SK-N-SH treated with all-trans-retinoic acid at 6 μM for 48 hours (cell line): ENCODE data around the gene RNF145.
"Not testable (repeated sequence)": the region's sequence is repeated elsewhere in the genome, so short reads cannot be mapped to it uniquely, and the experiment has no call there.

Source experiments
- ATAC-seq: fragments of 200-7000 bp; cut with Tn5 transposase; 3 replicates; pipeline ENCODE4 v1.9.1; 2020; ENCODE audit warnings: mild to moderate bottlenecking, moderate library complexity
- ARNTL ChIP-seq: fragments of 450-650 bp; formaldehyde crosslinking; IDR thresholded peaks from 2 replicates; pipeline ENCODE4 v1.5.0; 2020; ENCODE audit warnings: low read depth, mild to moderate bottlenecking, moderate library complexity, borderline replicate concordance
- BACH2 ChIP-seq: fragments of 250-450 bp; sonication (Bioruptor Pico); IDR thresholded peaks from 2 replicates; pipeline ENCODE4 v1.9.0; 2021; ENCODE audit warnings: mild to moderate bottlenecking, borderline replicate concordance
- CSDC2 ChIP-seq: fragments of 250-450 bp; sonication (Bioruptor Pico); IDR thresholded peaks from 2 replicates; pipeline ENCODE4 v1.5.0; 2020; ENCODE audit warnings: mild to moderate bottlenecking, moderate library complexity
- ESRRG ChIP-seq: fragments of 250-450 bp; sonication (Bioruptor Pico); IDR thresholded peaks from 2 replicates; pipeline ENCODE4 v1.6.1; 2021; ENCODE audit warnings: mild to moderate bottlenecking
- GLIS3 ChIP-seq: fragments of 250-450 bp; sonication (Bioruptor Pico); IDR thresholded peaks from 2 replicates; pipeline ENCODE4 v1.5.0; 2020; ENCODE audit warnings: mild to moderate bottlenecking, moderate library complexity
- ISL1 ChIP-seq: fragments of 250-450 bp; sonication (Bioruptor Pico); IDR thresholded peaks from 2 replicates; pipeline ENCODE4 v2.1.2; 2022; ENCODE audit warnings: mild to moderate bottlenecking, moderate library complexity
- OSR1 ChIP-seq: fragments of 250-450 bp; sonication (Bioruptor Pico); IDR thresholded peaks from 2 replicates; pipeline ENCODE4 v1.8.0; 2022; ENCODE audit warnings: moderate library complexity, mild to moderate bottlenecking, inconsistent platforms
- PPARA ChIP-seq: fragments of 250-450 bp; sonication (Bioruptor Pico); IDR thresholded peaks from 2 replicates; pipeline ENCODE4 v1.5.0; 2020; ENCODE audit warnings: mild to moderate bottlenecking, borderline replicate concordance
- SNAI2 ChIP-seq: fragments of 250-450 bp; sonication (Bioruptor Pico); IDR thresholded peaks from 2 replicates; pipeline ENCODE4 v1.5.0; 2020; ENCODE audit warnings: mild to moderate bottlenecking, moderate library complexity
- TOX ChIP-seq: fragments of 250-450 bp; sonication (Bioruptor Pico); IDR thresholded peaks from 2 replicates; pipeline ENCODE4 v1.8.0; 2021; ENCODE audit warnings: mild to moderate bottlenecking, moderate library complexity, borderline replicate concordance
- ZC3H10 ChIP-seq: fragments of 250-450 bp; sonication (Bioruptor Pico); IDR thresholded peaks from 2 replicates; pipeline ENCODE4 v1.5.1; 2021; ENCODE audit warnings: mild to moderate bottlenecking, moderate library complexity
- ZFP3 ChIP-seq: fragments of 250-450 bp; sonication (Bioruptor Pico); IDR thresholded peaks from 2 replicates; pipeline ENCODE4 v1.5.0; 2020; ENCODE audit warnings: mild to moderate bottlenecking, moderate library complexity
- ZFP30 ChIP-seq: fragments of 450-650 bp; formaldehyde crosslinking; IDR thresholded peaks from 2 replicates; pipeline ENCODE4 v1.5.0; 2022; ENCODE audit warnings: mild to moderate bottlenecking, moderate library complexity
- ZNF70 ChIP-seq: fragments of 450-650 bp; formaldehyde crosslinking; IDR thresholded peaks from 2 replicates; pipeline ENCODE4 v1.5.0; 2020; ENCODE audit warnings: mild to moderate bottlenecking, moderate library complexity
- TF ChIP-seq, protein P1 (sequence below): fragments of 250-450 bp; sonication (Bioruptor Pico); IDR thresholded peaks from 2 replicates; pipeline ENCODE4 v1.5.1; 2020; ENCODE audit warnings: low read depth, mild to moderate bottlenecking, moderate library complexity
- TF ChIP-seq, protein P2 (sequence below): fragments of 250-450 bp; sonication (Bioruptor Pico); IDR thresholded peaks from 2 replicates; pipeline ENCODE4 v1.5.0; 2020; ENCODE audit warnings: mild to moderate bottlenecking, moderate library complexity
- TF ChIP-seq, protein P3 (sequence below): fragments of 250-450 bp; sonication (Bioruptor Pico); IDR thresholded peaks from 2 replicates; pipeline ENCODE4 v1.8.0; 2021; ENCODE audit warnings: low read depth, mild to moderate bottlenecking, moderate library complexity, borderline replicate concordance
- TF ChIP-seq, protein P4 (sequence below): fragments of 250-450 bp; sonication (Bioruptor Pico); IDR thresholded peaks from 2 replicates; pipeline ENCODE4 v1.5.1; 2021; ENCODE audit warnings: mild to moderate bottlenecking, moderate library complexity
- TF ChIP-seq, protein P5 (sequence below): fragments of 250-450 bp; sonication (Bioruptor Pico); IDR thresholded peaks from 2 replicates; pipeline ENCODE4 v1.8.0; 2020; ENCODE audit warnings: mild to moderate bottlenecking, moderate library complexity, borderline replicate concordance

Gene RNF145

DNA sequence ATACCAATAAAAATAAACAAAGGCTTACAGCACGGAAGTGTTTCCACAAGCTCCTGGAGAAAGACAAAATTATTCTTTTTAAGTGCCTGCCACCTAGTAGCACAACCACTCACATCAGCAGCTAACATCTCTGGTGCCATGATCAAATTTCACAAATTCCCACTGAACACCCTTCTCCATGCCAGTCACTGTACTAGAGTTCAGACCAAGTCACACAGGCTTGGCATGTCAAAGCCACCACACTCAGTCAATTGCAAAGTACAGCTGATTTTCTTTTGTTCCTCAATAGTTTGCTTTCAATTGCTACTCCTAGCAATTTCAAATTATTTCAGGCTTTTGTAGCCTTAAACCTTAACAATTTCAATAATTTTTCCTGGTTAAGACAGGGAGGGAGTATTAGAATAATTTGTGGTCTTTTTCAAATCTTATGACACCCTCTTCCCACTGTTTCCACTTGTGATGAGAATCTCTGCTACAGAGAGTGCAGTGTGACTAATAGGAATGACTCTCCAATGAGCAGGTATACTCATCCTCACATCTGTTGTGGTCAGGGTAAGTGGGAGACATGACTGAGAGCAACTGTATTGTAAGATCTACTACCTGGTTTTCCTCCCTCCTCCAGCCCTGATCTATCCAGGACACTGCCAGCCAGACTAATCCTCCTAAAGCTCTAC is 46.2 kb downstream of the RNF145 start:
- TF ChIP-seq ARNTL (CRISPR knock-in tag) (no peak), CSDC2 (CRISPR knock-in tag) (no peak), OSR1 (CRISPR knock-in tag) (no peak), ZFP3 (CRISPR knock-in tag) (no peak), PPARA (no peak), BACH2 (CRISPR knock-in tag) (no peak), SNAI2 (CRISPR knock-in tag) (no peak), ISL1 (no peak), ZC3H10 (CRISPR knock-in tag) (no peak), ESRRG (no peak)
- TF ChIP-seq, protein P1, sequence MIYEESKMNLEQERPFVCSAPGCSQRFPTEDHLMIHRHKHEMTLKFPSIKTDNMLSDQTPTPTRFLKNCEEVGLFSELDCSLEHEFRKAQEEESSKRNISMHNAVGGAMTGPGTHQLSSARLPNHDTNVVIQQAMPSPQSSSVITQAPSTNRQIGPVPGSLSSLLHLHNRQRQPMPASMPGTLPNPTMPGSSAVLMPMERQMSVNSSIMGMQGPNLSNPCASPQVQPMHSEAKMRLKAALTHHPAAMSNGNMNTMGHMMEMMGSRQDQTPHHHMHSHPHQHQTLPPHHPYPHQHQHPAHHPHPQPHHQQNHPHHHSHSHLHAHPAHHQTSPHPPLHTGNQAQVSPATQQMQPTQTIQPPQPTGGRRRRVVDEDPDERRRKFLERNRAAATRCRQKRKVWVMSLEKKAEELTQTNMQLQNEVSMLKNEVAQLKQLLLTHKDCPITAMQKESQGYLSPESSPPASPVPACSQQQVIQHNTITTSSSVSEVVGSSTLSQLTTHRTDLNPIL (CRISPR knock-in tag), result no peak
- TF ChIP-seq, protein P2, sequence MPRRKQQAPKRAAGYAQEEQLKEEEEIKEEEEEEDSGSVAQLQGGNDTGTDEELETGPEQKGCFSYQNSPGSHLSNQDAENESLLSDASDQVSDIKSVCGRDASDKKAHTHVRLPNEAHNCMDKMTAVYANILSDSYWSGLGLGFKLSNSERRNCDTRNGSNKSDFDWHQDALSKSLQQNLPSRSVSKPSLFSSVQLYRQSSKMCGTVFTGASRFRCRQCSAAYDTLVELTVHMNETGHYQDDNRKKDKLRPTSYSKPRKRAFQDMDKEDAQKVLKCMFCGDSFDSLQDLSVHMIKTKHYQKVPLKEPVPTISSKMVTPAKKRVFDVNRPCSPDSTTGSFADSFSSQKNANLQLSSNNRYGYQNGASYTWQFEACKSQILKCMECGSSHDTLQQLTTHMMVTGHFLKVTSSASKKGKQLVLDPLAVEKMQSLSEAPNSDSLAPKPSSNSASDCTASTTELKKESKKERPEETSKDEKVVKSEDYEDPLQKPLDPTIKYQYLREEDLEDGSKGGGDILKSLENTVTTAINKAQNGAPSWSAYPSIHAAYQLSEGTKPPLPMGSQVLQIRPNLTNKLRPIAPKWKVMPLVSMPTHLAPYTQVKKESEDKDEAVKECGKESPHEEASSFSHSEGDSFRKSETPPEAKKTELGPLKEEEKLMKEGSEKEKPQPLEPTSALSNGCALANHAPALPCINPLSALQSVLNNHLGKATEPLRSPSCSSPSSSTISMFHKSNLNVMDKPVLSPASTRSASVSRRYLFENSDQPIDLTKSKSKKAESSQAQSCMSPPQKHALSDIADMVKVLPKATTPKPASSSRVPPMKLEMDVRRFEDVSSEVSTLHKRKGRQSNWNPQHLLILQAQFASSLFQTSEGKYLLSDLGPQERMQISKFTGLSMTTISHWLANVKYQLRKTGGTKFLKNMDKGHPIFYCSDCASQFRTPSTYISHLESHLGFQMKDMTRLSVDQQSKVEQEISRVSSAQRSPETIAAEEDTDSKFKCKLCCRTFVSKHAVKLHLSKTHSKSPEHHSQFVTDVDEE, result no peak
- TF ChIP-seq, protein P3, sequence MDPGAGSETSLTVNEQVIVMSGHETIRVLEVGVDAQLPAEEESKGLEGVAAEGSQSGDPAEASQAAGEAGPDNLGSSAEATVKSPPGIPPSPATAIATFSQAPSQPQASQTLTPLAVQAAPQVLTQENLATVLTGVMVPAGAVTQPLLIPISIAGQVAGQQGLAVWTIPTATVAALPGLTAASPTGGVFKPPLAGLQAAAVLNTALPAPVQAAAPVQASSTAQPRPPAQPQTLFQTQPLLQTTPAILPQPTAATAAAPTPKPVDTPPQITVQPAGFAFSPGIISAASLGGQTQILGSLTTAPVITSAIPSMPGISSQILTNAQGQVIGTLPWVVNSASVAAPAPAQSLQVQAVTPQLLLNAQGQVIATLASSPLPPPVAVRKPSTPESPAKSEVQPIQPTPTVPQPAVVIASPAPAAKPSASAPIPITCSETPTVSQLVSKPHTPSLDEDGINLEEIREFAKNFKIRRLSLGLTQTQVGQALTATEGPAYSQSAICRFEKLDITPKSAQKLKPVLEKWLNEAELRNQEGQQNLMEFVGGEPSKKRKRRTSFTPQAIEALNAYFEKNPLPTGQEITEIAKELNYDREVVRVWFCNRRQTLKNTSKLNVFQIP (CRISPR knock-in tag), result no peak
- TF ChIP-seq, protein P4, sequence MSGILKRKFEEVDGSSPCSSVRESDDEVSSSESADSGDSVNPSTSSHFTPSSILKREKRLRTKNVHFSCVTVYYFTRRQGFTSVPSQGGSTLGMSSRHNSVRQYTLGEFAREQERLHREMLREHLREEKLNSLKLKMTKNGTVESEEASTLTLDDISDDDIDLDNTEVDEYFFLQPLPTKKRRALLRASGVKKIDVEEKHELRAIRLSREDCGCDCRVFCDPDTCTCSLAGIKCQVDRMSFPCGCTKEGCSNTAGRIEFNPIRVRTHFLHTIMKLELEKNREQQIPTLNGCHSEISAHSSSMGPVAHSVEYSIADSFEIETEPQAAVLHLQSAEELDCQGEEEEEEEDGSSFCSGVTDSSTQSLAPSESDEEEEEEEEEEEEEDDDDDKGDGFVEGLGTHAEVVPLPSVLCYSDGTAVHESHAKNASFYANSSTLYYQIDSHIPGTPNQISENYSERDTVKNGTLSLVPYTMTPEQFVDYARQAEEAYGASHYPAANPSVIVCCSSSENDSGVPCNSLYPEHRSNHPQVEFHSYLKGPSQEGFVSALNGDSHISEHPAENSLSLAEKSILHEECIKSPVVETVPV, result no peak
- TF ChIP-seq, protein P5, sequence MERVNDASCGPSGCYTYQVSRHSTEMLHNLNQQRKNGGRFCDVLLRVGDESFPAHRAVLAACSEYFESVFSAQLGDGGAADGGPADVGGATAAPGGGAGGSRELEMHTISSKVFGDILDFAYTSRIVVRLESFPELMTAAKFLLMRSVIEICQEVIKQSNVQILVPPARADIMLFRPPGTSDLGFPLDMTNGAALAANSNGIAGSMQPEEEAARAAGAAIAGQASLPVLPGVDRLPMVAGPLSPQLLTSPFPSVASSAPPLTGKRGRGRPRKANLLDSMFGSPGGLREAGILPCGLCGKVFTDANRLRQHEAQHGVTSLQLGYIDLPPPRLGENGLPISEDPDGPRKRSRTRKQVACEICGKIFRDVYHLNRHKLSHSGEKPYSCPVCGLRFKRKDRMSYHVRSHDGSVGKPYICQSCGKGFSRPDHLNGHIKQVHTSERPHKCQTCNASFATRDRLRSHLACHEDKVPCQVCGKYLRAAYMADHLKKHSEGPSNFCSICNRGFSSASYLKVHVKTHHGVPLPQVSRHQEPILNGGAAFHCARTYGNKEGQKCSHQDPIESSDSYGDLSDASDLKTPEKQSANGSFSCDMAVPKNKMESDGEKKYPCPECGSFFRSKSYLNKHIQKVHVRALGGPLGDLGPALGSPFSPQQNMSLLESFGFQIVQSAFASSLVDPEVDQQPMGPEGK (CRISPR knock-in tag), result no peak
- peak; percentile 90 for ATAC-seq

DNA sequence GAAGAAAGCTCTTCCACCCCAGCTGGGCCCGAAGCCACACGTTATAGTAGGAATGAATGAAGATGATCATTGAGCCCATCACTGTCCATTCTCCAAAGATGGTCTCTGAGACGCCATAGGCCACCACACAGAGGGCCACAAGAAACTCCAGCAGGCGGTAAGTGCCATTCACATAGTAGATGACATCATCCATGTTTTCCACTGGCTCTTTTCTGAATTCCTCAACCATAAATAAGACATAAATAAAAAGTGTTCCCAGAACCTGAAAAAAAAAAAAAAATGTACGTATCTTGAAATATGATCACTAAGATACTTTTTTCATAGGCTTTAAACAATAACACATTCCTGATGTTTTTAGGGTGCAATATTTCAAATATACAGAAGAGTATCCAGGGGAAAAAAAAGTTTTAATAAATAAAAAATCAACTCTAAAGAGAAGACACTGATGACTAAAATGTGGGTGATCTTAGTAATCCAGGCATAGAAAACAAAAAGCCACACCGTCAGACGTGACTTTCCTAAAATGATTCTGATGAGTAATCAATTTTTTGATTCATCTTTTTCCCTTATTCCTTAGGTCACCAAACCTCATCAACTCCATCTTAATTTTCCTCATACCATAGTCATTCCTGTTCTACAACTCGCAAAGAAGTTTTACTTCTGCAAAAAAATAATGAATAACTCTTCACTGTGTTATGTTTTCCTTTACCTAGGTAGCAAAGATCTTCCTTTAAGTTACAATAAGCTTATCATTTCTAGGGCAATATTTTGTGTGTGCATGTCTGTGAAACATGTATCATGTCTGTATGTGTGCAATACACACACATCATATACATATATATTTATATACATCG is 47.8 kb downstream of the RNF145 start:
- no peak for ATAC-seq
- TF ChIP-seq OSR1 (CRISPR knock-in tag), result no peak
- TF ChIP-seq ZC3H10 (CRISPR knock-in tag), result no peak
- TF ChIP-seq, protein P4, result no peak
- TF ChIP-seq PPARA, result no peak
- no peak for TF ChIP-seq ARNTL (CRISPR knock-in tag)
- TF ChIP-seq GLIS3, result no peak
- no peak for TF ChIP-seq ZNF70 (CRISPR knock-in tag)
- TF ChIP-seq ZFP30 (CRISPR knock-in tag), result no peak
- TF ChIP-seq, protein P1 (CRISPR knock-in tag), result no peak
- no peak for TF ChIP-seq ZFP3 (CRISPR knock-in tag)
- TF ChIP-seq, protein P2, result no peak
- TF ChIP-seq TOX (CRISPR knock-in tag), result no peak

DNA sequence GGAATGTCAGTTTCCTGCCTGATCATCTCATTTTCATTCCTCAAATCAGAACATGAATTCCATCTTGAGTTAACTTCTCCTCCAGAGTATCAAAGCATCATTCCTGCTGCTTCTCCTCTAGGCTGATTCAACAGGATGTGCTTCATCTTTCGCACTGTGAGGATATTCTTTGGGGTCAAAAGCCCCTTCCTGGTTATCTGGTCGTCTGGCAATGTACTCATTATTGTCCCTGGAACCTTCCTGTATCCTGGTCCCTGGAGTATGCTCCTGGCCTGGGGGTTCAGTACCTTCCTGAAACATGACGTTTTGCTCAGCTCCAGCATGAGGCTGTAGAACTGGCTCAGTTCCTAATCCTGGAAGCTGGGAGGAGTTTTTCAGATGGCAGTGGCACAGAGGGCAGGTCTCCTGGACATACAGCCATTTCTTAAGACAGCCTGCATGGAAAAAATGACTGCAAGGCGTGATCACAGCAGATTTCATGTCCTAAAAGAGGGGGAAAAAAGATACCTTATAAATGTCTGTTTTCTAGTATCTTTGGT is 50.7 kb downstream of the RNF145 start:
- not testable (repeated sequence) for ATAC-seq
